ENCODE data around the gene MAP3K8.

- TF ChIP-seq POLR2AphosphoS5 (IDR thresholded peaks at IDR 0.05; ENCODE audit: low read depth, low read length) (no peak), TAF1 (IDR thresholded peaks at IDR 0.05; ENCODE audit: low read depth, low read length) (no peak), SPI1 (IDR thresholded peaks at IDR 0.05; ENCODE audit: low read depth, low read length) (no peak)
Measured at GRCh38 chr10:30489346-30489745, 55.4 kb downstream of the MAP3K8 start.

Measured in GM12891 (cell line).